GM18517 (cell line): ENCODE measurements around the gene LRRTM4.
"Not testable (repeated sequence)": the region's sequence is repeated elsewhere in the genome, so short reads cannot be mapped to it uniquely, and the experiment has no call there.

Experiments
- ATAC-seq: cut with Tn5 transposase; IDR thresholded peaks from one replicate; pipeline ENCODE4 v1.9.1; 2021; ENCODE audit warnings: mild to moderate bottlenecking, moderate library complexity; ENCODE audit not compliant: unreplicated experiment

Gene LRRTM4

DNA sequence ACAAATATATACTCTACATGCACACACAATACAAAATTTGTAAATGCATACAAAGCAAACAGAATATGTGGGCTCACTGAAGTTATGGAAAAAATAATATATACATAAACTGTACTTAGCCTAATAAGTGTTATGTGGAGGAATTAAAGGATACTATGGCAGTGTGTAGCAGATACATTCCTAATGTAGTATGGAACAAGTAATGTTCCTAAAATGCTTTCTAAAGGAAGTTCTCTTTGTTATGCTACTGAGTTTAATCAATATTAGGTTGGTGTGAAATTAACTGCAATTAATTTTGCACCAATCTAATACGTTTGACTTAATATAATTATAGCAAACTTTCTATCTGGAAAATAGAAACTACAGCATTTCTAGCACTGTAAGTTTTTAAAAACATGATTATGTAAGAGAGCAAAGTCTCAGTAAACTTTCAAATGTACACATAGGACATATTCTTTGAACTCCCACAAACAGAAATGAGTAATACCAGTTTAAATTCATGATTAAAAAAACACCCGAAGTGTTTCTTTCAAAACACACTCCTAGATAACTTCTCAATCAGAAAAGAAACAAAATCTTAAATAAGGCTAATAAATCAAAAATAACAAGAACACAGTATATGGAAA lies 331.3 kb downstream of the LRRTM4 start:
- no peak for ATAC-seq

DNA sequence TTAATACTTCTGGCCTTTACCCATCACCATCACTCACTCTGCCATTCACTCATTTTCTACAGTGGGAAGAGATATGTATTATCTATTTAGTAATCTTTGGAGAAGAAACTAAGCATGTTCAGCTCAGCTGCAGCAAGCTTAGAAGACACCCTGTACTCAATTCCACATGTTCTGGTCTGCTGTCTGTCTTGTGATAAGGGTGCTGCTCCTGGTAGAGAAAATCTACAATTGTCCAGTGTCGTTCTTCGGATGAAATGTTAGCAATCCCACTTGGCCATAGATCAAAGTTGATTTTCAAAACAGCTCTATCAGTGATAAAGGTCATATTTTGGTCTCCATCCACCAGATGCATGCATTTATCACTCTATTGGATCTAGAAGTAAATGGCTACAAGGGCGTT lies 337.1 kb downstream of the LRRTM4 start:
- no peak for ATAC-seq

DNA sequence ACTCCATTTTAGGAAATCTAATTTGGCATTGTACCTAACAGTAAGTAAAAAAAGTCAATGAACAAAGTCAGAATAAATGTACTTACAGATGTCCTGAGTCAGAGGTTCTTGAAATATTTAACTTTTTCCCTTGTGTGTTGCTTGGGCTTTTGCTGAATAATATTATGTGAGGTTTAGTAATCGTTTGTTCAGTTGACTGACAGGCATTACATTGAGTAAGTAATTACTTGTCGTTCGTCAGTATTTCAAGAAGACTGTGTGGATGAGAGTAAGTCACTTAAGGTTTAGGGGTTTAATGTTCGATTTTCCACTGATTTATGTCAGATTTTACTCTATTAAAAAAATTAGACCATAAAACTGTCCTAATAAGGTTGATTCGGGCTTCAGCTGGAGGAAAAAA lies 342.9 kb downstream of the LRRTM4 start:
- no peak for ATAC-seq

DNA sequence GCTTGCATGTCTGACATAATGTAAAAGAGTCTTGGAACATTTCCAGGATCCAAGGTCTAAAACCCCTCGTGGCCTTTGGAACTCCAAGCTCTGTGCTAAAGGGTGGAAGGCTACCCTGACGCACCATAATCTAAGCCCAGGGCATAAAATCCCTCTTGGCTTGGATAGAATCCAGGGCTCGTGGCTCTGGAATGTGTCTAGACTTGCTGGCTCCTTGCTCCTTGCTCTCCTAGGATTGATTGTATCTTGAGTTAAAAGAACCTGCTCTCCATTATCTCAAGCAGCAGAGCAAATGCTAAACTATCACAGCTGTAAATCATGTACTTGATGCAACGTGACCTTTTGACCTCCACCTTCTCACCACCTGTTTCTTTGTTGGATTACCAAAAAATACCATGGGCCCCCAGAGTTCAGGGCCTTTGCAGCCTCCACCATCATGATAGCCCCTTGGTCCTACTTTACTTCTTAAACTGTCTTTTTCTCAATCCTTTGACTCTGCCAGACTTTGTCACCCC lies 346.9 kb downstream of the LRRTM4 start:
- ATAC-seq: not testable (repeated sequence)

DNA sequence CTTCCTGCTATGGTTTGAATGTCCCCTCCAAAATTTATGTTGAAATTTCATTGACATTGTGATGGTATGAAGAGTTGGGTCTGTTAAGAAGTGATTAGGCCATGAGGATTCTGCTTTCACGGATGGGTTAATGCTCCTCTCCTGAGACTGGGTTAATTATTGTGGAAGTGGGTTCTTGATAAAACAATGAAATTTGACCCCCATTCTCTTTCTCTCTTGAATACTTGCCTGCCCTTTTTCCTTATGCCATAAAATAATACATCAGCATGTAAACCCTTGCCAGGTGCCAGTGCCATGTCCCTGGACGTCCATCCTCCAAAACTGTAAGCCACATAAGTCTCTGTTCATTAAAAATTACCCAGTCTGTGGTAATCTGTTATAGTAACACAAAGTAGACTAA lies 352.8 kb downstream of the LRRTM4 start:
- ATAC-seq: no peak

DNA sequence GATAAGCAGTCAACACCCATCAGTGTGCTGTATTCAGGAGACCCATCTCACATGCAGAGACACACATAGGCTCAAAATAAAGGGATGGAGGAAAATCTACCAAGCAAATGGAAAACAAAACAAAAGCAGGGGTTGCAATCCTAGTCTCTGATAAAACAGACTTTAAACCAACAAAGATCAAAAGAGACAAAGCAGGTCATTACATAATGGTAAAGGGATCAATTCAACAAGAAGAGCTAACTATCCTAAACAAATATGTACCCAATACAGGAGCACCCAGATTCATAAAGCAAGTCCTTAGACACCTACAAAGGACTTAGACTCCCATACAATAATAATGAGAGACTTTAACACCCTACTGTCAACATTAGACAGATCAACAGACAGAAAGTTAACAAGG lies 358.2 kb downstream of the LRRTM4 start:
- not testable (repeated sequence) for ATAC-seq

DNA sequence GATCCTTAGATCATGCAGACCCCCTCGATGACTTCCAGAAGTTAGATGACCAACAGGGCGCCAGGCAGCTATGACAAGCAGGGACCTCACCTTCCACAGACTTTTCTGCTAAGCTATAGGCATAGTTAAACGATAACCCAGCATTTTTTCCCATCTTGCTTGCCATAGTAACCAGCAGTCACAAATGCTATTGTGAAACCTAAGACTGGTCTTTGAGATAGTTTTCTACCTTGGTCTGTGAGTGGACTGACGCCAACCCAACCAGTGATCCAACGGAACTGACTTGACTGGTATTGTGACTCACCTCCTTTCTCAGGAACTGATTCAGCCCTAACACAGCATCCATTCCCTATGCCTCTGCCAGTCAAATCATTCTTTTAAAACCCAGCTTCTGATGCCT lies 361.2 kb downstream of the LRRTM4 start:
- no peak for ATAC-seq

DNA sequence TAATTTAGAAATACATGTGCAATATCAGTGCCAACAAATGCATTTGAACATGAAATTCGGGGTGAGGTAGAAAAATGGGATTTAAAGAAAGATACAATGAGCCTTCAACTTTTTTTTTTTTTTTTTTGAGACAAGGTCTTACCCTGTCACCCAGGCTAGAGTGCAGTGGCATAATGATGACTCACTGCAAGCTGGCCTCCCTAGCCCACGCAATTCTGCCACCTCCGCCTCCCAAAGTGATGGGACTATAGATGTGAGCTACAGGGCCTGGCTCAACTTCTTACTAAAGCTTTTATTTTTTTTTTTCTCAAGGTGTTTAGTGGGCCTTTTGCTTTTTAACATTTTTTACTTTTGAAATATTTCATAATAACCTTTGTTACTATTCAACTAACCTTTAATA lies 365.6 kb downstream of the LRRTM4 start:
- ATAC-seq: no peak

DNA sequence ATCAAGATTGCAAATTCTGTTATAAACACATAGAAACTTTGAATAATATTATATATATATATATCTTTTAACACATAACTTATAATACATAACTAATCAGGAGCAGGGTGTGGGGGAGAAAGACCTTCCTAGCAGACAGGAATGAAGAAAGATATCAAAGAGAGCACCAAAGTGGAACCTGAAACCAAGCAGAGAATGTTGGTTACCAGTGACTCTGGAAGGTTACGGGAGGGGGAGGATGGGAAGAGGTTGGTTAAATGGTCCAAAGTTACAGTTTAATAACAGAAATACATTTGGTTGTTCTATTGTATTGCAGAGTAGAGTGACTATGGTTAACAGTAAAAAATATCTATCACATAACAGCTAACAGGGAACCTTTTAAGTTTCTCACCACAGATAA lies 366.7 kb downstream of the LRRTM4 start:
- no peak for ATAC-seq

DNA sequence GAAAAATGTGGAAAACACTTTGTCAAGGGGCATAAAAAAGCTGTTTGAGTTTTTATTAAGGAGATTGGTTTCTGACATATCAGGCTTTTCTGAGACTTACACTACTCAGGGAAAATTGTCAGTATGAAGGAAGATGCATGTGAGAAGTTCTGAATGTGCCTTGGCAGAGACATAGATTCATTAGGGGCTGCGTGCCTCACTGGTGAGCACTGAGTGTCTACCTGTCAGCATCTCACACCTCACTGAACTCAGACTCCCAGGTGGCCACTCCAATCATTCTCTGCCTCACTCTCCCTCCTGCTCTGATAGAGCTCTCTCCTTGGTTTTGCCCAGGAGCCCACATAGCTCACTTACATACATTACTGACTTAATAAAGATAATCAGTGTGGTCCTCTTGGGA lies 372.6 kb downstream of the LRRTM4 start:
- no peak for ATAC-seq

DNA sequence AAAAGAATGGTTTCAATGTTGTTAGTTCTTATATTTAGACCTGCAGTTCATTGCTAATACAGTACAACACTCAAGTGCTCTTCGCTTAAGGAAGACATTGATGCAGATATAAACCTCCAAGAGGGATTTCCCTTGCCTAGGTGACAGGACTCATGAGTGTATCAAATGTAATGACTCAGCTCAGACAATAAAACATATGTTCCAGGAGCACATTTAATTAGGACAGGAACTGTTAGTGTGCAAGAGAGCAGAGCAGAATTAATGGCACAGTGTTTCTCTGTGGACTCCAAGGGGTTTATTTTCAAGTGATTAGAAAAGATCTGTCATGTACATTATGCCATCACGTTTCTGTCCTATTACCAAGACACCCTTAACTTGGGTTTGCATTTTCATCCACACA lies 375.0 kb downstream of the LRRTM4 start:
- no peak for ATAC-seq

DNA sequence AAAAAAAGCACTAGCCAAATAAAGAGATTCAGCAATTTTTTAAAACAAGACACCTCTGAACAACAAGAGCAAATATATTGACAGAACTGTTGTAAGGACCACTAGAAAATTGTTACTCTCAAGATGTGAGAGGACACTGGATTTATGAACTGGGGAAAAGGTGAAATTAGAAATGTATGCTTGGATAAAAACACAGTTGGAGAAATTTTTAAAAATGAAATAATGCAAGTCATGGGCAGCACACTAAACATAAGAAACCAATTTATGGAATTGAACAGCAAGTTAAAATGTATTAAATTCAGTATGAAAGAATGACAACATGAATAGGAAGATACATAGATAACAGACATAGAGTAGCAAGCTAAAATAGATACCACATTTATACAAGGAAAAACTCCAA lies 377.4 kb downstream of the LRRTM4 start:
- no peak for ATAC-seq

DNA sequence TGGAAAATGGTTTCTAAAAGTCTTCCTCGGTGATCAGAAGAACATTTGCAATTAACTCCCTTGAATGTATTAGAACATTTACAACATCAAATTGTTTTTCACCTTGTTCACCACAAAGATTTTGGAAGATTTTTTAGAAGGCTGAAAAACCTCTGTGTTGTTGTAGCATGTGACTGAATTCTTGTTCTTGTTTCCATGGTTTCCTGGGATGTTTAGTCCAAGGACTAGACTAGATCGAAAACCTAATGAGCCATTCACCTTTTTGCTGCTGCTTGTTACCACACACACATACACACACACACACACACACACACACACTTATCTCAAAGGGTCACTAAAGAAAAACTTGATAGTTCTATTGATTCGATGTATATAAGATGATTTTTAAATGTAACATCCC lies 380.0 kb downstream of the LRRTM4 start:
- ATAC-seq: no peak

DNA sequence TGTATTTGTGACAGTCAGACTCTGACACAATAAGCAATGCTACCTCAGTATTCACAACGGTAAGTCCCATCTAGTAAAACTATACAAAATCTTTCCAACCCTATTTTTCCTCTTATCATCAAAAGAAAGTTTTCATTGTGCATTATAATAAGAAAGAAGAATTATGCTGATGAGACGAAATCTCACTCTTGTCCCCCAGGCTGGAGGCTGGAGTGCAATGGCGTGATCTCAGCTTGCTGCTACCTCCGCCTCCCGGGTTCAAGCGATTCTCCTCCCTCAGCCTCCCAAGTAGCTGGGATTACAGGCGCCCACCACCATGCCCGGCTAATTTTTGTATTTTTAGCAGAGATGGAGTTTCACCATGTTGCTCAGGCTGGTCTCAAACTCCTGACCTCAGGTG lies 393.7 kb downstream of the LRRTM4 start:
- ATAC-seq: not testable (repeated sequence)

DNA sequence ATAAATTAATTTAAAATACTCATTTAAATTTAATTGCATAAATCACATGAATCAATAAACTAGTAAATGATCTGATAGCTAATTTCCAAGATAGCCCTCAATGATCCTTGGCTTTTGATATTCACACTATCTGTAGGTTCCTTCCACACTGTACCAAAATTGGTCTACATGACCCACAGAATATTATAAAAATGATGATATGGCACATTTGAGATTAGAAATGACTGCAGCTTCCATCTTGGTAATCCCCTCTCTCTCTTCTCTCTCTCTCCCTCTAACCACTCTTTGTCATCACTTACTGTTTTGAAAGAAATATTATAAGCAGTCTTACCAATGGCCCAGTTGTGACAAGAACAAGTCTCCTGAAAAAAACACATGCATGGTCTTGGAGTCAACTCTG lies 394.8 kb downstream of the LRRTM4 start:
- ATAC-seq: no peak

DNA sequence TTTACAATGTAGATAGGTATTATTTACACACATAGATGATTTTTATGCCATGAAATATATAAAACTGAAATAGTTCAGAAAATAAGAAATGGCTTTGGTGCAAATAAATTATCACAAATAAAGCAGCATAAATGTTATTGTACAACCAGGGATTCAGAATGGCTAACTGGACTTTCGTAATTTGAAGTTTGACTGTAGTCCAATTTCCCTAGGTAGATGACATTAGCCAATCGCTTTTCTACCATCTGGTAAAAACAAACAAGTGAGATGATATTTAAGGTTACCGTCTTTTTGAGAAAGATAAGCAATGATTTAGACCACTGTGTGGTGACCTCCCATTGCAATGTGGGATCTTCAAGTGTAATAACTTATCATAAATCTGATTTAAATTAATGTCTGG lies 400.7 kb downstream of the LRRTM4 start:
- ATAC-seq: no peak

DNA sequence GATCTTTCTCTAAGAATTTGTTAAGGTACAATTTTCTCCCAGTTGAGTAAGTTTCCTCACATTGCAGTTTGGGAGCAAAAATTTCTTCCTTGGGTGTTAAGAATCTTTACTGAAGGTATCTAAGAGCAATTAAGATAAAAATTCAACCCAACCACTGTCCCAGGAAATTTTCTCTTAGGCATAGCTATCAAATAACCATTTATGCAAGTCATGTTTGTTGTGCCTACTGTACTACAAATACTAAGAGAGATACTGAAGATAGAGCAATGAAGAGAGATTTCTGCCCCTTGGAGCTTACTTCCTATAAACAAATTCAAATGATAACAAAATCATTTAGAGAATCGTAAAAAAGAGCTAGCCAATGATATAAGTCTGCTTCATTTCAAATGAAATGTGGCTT lies 402.8 kb downstream of the LRRTM4 start:
- ATAC-seq: no peak

DNA sequence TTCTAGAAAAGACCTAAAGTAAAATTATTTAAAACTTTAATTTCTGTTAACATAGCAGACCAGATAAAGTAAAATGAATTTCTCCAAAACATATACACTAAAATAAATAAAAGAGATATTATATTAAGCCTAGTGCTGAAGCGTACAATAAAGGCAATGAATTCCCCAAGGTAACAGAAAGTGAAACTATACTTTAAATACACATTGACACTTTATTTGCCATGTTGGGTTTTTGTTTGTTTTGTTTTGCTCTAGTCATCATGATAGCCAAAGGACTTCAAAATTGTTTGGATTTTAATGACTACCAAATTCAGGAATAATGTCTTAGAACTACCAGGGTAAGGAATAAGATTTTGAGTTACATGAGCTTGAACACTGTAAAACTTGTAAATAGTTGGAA lies 413.3 kb downstream of the LRRTM4 start:
- no peak for ATAC-seq

DNA sequence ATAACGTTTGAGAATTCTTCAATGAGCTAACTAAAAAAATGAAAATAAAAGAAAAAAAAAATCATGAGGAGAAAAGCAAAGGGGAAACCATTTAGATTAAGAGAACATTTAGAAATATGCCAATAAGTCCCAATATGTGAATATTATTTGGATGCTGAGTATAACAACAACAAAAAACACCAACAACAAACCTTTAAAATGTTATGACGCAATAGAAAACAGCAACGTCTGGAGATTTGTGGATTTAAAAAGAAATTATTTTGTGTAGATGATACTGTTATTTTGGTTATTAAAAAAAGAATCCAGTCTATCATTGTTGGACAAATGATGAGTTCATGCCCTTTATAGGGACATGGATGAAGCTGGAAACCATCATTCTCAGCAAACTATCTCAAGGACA lies 417.2 kb downstream of the LRRTM4 start:
- ATAC-seq: no peak

DNA sequence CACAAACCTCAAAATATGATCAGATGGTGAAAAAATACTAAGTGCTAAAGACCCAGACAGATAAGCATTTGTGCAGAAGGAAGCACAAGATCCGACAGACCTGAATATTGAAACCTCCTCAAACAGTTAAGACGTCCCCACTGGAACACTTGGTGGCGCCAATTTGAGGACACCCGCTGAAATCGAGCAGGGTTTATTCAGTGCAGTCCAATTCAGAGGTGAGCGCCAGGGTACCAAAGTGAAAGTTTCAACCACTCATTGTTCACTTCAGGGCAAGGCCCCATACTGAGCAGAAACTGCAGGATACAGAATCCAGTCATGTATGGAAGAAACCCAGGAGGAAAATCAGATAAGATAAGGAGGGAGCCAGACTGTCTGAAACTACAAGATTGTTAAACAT lies 417.6 kb downstream of the LRRTM4 start:
- no peak for ATAC-seq

DNA sequence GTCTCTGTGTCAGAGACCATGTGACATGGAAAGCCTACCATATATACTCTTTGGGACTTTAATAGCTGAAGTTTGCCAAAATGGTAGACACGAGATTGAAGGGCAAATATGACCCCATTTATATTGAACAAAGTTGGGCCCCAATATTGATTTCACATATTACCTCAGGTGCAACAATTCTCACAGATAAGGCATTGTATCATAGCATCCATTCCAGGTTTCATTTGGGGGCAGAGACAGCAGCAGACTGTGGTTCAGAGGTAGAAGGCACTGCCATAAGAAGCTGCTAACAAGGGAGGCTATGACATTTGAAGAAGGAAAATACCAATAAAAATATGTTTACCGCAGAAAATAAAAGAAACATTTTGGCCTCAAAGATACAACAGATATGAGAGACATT lies 419.2 kb downstream of the LRRTM4 start:
- no peak for ATAC-seq

DNA sequence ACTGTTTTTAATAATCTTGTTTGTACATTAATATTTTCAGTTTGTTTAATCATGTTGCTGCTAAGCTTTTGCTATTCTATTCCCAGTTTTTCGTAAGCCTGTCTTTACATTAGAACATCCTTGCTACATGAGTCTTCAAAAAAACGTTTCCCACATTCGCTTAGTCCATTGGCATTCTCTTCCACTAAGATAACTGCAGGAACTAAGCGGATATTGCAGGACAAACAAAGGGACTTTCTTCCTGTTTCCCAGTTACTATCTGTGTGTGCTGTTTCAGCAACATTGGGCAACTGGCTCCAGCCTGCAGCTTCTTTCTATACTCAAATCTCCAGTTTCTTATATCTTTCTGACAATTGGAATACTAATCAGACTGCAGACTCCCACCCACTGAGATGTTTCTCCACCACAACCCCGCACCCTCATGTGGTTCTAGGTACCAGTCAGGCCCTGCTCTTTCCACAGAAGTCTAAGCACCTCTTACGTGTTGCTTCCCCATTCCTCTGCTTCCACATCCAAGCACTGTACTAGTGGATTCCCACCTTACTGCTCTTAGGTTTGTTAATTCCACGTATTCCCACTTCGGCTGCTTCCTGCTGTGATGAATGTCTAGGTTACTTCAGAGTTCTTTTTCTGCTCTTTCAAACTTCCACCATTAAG lies 420.3 kb downstream of the LRRTM4 start:
- ATAC-seq: no peak

DNA sequence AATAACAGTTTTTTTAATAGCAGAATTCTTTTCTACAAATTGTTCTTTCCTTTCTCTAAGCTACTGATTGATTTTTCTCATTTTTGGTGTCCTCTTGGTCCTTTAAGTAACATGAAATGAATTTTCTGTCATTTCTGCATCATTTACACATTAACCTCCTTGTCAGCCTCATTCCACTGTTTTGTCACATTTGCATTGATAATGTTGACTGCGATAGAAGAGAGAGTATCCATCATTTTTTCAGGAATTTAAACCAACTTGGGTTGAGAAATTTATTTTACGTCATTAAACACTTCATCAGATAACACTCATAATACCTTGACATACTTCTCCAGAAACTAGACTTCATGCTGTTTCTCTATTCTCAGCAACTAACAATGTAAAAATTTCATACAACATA lies 422.2 kb downstream of the LRRTM4 start:
- ATAC-seq: no peak
